ENCODE measurements around the gene GRID1.

GRCh38 chr10:86258941-86259340 is 107.7 kb downstream of the GRID1 start:
- TF ChIP-seq POLR2AphosphoS5 (IDR thresholded peaks at IDR 0.05; ENCODE audit: low read depth, low read length): no peak
- no peak for TF ChIP-seq POLR2A (IDR thresholded peaks at IDR 0.05; ENCODE audit: low read depth, low read length)
- TF ChIP-seq TAF1 (IDR thresholded peaks at IDR 0.05; ENCODE audit: low read depth, low read length): no peak
- TF ChIP-seq POU2F2 (IDR thresholded peaks at IDR 0.05; ENCODE audit: low read depth, low read length): no peak
- no peak for TF ChIP-seq SPI1 (IDR thresholded peaks at IDR 0.05; ENCODE audit: low read depth, low read length)

Measured in GM12891 (cell line).